ENCODE results near the gene ABITRAM. TPM values are rescaled to one million over a fixed set of nuclear protein-coding genes. Genes with fewer than 3 reads are reported as not detected.

Gene ABITRAM
- 9.2 TPM for total RNA-seq

GRCh38 chr9:108934323-108934893 lies at the start of gene ABITRAM:
Gene ABITRAM, plus strand, starts transcription at chr9:108934400. Its CDS starts 87 bp downstream, at chr9:108934487.

DNA sequence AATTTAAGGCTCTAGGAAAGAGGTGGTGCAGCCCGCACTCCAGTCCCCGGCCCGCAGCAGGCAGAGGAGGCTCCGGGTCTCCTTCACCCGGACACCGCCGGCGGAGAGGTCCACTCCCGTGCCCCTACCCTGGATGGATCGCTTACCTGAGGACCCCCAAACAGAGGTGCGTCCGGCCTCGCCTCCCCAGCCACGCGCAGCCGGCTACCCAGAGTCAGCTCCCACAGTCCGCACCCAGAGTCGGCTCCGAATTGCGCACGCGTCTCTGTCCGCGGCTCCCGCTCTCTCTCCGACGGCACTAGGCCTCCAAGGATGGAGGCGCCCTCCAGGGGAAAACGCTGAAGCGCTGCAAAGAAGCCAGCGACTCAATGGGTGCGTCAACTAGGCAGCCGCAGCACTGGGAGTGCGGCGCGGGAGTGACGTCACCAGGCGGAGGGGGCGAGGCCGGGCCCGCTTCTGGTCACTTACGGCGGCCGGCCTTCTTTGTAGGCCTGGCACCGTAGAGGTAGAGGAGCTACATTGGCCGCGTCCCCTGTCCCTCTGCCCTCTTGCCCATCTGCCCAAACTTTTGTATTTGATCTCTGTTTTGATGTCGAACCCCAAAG lies 380 bp upstream of the ABITRAM start, which contains the start of gene ELP1:
Gene ELP1 (minus strand): TSS at position 407 of the 605 bp plus-strand sequence. CDS start 2,978 bp downstream, outside the sequence.

Other genes starting within 250 kb of the ABITRAM start
- not detected for gene ACTL7B, start 78.4 kb upstream of the ABITRAM start, total RNA-seq
- not detected for gene ACTL7A, start 72.1 kb upstream of the ABITRAM start, total RNA-seq
- gene ELP1, start 276 bp upstream of the ABITRAM start, total RNA-seq = 67.1 TPM
- 13.4 TPM for gene CTNNAL1, start 79.1 kb downstream of the ABITRAM start, total RNA-seq
- gene TMEM245, start 185.5 kb downstream of the ABITRAM start, total RNA-seq = 88.6 TPM
- 132 TPM for gene FRRS1L, start 232.8 kb downstream of the ABITRAM start, total RNA-seq

Data from diencephalon (tissue), 1 donor.